CD4-positive, alpha-beta T cell treated with Interleukin-2 at 100 ng/mL for 4 hours (primary cell): ENCODE measurements around the gene CYBA.
A peak's percentile ranks its signal among the peaks of the same experiment; 100 is the strongest.

Source experiments
- DNase-seq: peaks from one replicate; pipeline ENCODE4 v3.0.0-alpha.2; 2020; ENCODE audit warnings: low spot score

The CYBA gene

GRCh38 chr16:88647178-88648070 lies 3.4 kb downstream of the CYBA start:
- DNase-seq, result no peak

- DNase-seq, result no peak
These were observed 4.4 kb downstream of the CYBA start for GRCh38 chr16:88646345-88647034.

GRCh38 chr16:88645941-88646340 lies 4.9 kb downstream of the CYBA start:
- DNase-seq, result no peak

- DNase-seq, result no peak
These were observed 5.4 kb downstream of the CYBA start for GRCh38 chr16:88645455-88645854.

GRCh38 chr16:88643644-88643932 lies 7.3 kb downstream of the CYBA start:
- no peak for DNase-seq

- DNase-seq, result no peak
These were observed 7.8 kb downstream of the CYBA start for GRCh38 chr16:88642881-88643643.

GRCh38 chr16:88640498-88641247 lies 10.2 kb downstream of the CYBA start:
- no peak for DNase-seq

- DNase-seq, result no peak
These were observed 10.8 kb downstream of the CYBA start for GRCh38 chr16:88640039-88640495.

- DNase-seq, result no peak
These were observed 11.4 kb downstream of the CYBA start for GRCh38 chr16:88639231-88640038.

- no peak for DNase-seq
These were observed 12.3 kb downstream of the CYBA start, which contains the start of gene IL17C for GRCh38 chr16:88638323-88639230. Gene IL17C (plus strand): TSS chr16:88638572. CDS start chr16:88638642, 70 bp downstream.

GRCh38 chr16:88636488-88637265 lies 14.2 kb downstream of the CYBA start:
- no peak for DNase-seq

- DNase-seq, result no peak
These were observed 15.1 kb downstream of the CYBA start for GRCh38 chr16:88635671-88636319.

- DNase-seq, result no peak
These were observed 15.7 kb downstream of the CYBA start for GRCh38 chr16:88634994-88635670.

GRCh38 chr16:88634141-88634993 lies 16.5 kb downstream of the CYBA start:
- peak; percentile 46 for DNase-seq

- DNase-seq, result peak; percentile 38
These were observed 17.1 kb downstream of the CYBA start for GRCh38 chr16:88633684-88634140.

GRCh38 chr16:88632587-88632930 lies 18.3 kb downstream of the CYBA start:
- DNase-seq, result no peak
